B cell (primary cell): ENCODE measurements around the gene ATXN1.

ENCODE experiments used
- CTCF ChIP-seq: fragments of 200-600 bp; IDR thresholded peaks from one replicate; pipeline ENCODE4 v1.8.0; 2022; ENCODE audit warnings: antibody characterized with exemption, mild to moderate bottlenecking
- EZH2 ChIP-seq: IDR thresholded peaks from 2 replicates; pipeline ENCODE4 v1.6.1; 2012; ENCODE audit warnings: borderline replicate concordance, low read depth, mild to moderate bottlenecking, moderate library complexity, low read length; ENCODE audit not compliant: insufficient read depth, poor library complexity, severe bottlenecking

- TF ChIP-seq CTCF (no peak), EZH2 (no peak)
Observed at GRCh38 chr6:16759181-16759645, 2.0 kb downstream of the ATXN1 start.
